ENCODE results near the gene NELL1.

NELL1 gene

GRCh38 chr11:21385669-21386440, 716.5 kb downstream of the NELL1 start:
- TF ChIP-seq ARNTL (CRISPR knock-in tag; IDR thresholded peaks at IDR 0.05; ENCODE audit: borderline replicate concordance, low read depth) (no peak), SNAI2 (CRISPR knock-in tag; IDR thresholded peaks at IDR 0.05) (no peak), TCF4 (CRISPR knock-in tag; IDR thresholded peaks at IDR 0.05; ENCODE audit: borderline replicate concordance) (no peak), PATZ1 (CRISPR knock-in tag; IDR thresholded peaks at IDR 0.05; ENCODE audit: borderline replicate concordance) (no peak), ESRRG (CRISPR knock-in tag; IDR thresholded peaks at IDR 0.05) (no peak), RARB (CRISPR knock-in tag; IDR thresholded peaks at IDR 0.05) (no peak), OSR1 (CRISPR knock-in tag; IDR thresholded peaks at IDR 0.05) (no peak), GLIS3 (CRISPR knock-in tag; IDR thresholded peaks at IDR 0.05) (no peak), POU6F1 (CRISPR knock-in tag; IDR thresholded peaks at IDR 0.05; ENCODE audit: borderline replicate concordance, low read depth) (no peak), ZC3H10 (CRISPR knock-in tag; IDR thresholded peaks at IDR 0.05) (no peak), PPARA (CRISPR knock-in tag; IDR thresholded peaks at IDR 0.05; ENCODE audit: borderline replicate concordance) (no peak), CSRNP3 (CRISPR knock-in tag; IDR thresholded peaks at IDR 0.05) (no peak)
- no peak for ATAC-seq

GRCh38 chr11:21390430-21390829, 721.0 kb downstream of the NELL1 start:
- ATAC-seq, result no peak

More at GRCh38 chr11:21390430-21390829, 721.0 kb downstream of the NELL1 start:
- no peak for TF ChIP-seq ESRRG (CRISPR knock-in tag; IDR thresholded peaks at IDR 0.05)
- TF ChIP-seq CREB5 (CRISPR knock-in tag; IDR thresholded peaks at IDR 0.05; ENCODE audit: low read depth), result no peak
- no peak for TF ChIP-seq GLIS3 (CRISPR knock-in tag; IDR thresholded peaks at IDR 0.05)
- no peak for TF ChIP-seq SNAI2 (CRISPR knock-in tag; IDR thresholded peaks at IDR 0.05)
- TF ChIP-seq TSHZ2 (CRISPR knock-in tag; IDR thresholded peaks at IDR 0.05), result no peak
- no peak for TF ChIP-seq ZNF70 (CRISPR knock-in tag; IDR thresholded peaks at IDR 0.05)
- TF ChIP-seq TOX (CRISPR knock-in tag; IDR thresholded peaks at IDR 0.05; ENCODE audit: borderline replicate concordance), result no peak

Measured in SK-N-SH treated with all-trans-retinoic acid at 6 μM for 48 hours (cell line).